Upper lobe of left lung (tissue), 4 donors: ENCODE data around the gene VMP1.
"Not testable (repeated sequence)": the region's sequence is repeated elsewhere in the genome, so short reads cannot be mapped to it uniquely, and the experiment has no call there.

Experiments used
- POLR2A ChIP-seq, 4 donors: fragments of 450-650 bp; IDR thresholded peaks; one replicate each; pipeline ENCODE4 v1.5.1; 2016 to 2017; ENCODE audit warnings: antibody characterized with exemption in 4 of 4, mild to moderate bottlenecking in 2 of 4
- POLR2AphosphoS5 ChIP-seq, 2 donors: sonication (generic); formaldehyde crosslinking; IDR thresholded peaks; one replicate each; pipeline ENCODE4 v1.5.1; 2017; ENCODE audit warnings: antibody characterized with exemption in 2 of 2
- TF ChIP-seq, protein P1 (sequence below), 6 experiments: fragments of 450-650 bp in 4 of 6; fragments of 200-600 bp in 2 of 6; sonication (generic) in 2 of 6; IDR thresholded peaks; one replicate each; pipeline ENCODE4 v1.5.1; 2016 to 2019; ENCODE audit warnings: antibody characterized with exemption in 6 of 6

DNA sequence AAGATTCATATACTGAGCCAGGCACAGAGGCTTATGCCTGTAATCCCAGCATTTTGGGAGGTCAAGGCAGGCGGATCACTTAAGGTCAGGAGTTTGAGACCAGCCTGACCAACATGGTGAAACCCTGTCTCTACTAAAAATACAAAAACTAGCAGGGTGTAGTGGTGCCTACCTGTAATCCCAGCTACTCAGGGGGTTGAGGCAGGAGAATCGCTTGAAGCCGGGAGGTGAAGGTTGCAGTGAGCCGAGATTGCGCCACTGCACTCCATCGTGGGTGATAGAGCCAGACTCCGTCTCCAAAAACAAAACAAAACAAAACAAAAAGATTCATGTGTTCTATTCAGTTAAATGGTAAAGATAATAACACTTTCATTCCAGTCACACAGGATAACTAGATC, 121.4 kb downstream of the VMP1 start:
- not testable (repeated sequence) for TF ChIP-seq POLR2A, POLR2AphosphoS5 (IDR thresholded peaks at IDR 0.05)
- TF ChIP-seq, protein P1, sequence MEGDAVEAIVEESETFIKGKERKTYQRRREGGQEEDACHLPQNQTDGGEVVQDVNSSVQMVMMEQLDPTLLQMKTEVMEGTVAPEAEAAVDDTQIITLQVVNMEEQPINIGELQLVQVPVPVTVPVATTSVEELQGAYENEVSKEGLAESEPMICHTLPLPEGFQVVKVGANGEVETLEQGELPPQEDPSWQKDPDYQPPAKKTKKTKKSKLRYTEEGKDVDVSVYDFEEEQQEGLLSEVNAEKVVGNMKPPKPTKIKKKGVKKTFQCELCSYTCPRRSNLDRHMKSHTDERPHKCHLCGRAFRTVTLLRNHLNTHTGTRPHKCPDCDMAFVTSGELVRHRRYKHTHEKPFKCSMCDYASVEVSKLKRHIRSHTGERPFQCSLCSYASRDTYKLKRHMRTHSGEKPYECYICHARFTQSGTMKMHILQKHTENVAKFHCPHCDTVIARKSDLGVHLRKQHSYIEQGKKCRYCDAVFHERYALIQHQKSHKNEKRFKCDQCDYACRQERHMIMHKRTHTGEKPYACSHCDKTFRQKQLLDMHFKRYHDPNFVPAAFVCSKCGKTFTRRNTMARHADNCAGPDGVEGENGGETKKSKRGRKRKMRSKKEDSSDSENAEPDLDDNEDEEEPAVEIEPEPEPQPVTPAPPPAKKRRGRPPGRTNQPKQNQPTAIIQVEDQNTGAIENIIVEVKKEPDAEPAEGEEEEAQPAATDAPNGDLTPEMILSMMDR (IDR thresholded peaks at IDR 0.05), result not testable (repeated sequence)
